CMK (cell line): Measurements from ENCODE around the gene KLHDC3.

Source experiments
- DNase-seq: peaks from one replicate; pipeline ENCODE4 v3.0.0-alpha.2; 2010; ENCODE audit warnings: low read depth

KLHDC3 gene

GRCh38 chr6:43059168-43060033 is 45.4 kb downstream of the KLHDC3 start, which contains the start of the genes KLC4 and MRPL2:
TSS of gene KLC4 (plus strand) at chr6:43059631. CDS start at chr6:43061336, 1,705 bp downstream.
TSS of gene MRPL2 (minus strand) at chr6:43059434. CDS start at chr6:43059381, 53 bp downstream.
- DNase-seq, result peak; percentile 94

- no peak for DNase-seq
Observed at GRCh38 chr6:43060034-43060754, 46.1 kb downstream of the KLHDC3 start.

GRCh38 chr6:43060755-43061633 is 46.9 kb downstream of the KLHDC3 start:
- no peak for DNase-seq

- no peak for DNase-seq
Observed at GRCh38 chr6:43061861-43062260, 47.8 kb downstream of the KLHDC3 start.

- DNase-seq, result no peak
Observed at GRCh38 chr6:43062818-43063217, 48.8 kb downstream of the KLHDC3 start.

- no peak for DNase-seq
Observed at GRCh38 chr6:43070028-43070632, 56.1 kb downstream of the KLHDC3 start.
